ENCODE data around the gene SON.

- TF ChIP-seq POLR2A (IDR thresholded peaks at IDR 0.05) = no peak
- TF ChIP-seq CTCF (IDR thresholded peaks at IDR 0.05) = no peak
Measured at GRCh38 chr21:33552999-33553598, 10.3 kb downstream of the SON start.
